LoVo (cell line): ENCODE measurements around the gene PCF11.
"Not testable (repeated sequence)": the region's sequence is repeated elsewhere in the genome, so short reads cannot be mapped to it uniquely, and the experiment has no call there.

Experiments used
- DNase-seq: peaks from one replicate; pipeline ENCODE4 v3.0.0-alpha.2; 2016; ENCODE audit warnings: low spot score

The PCF11 gene

GRCh38 chr11:83192606-83193245, 35.8 kb downstream of the PCF11 start:
- no peak for DNase-seq

GRCh38 chr11:83193315-83194280, 36.7 kb downstream of the PCF11 start, which contains the start of gene ANKRD42:
Gene ANKRD42, plus strand, starts transcription at chr11:83193712. Its CDS starts 959 bp downstream, at chr11:83194671.
- DNase-seq = peak; percentile 94

GRCh38 chr11:83194281-83195142, 37.6 kb downstream of the PCF11 start:
- peak; percentile 67 for DNase-seq

GRCh38 chr11:83195143-83195466, 38.2 kb downstream of the PCF11 start:
- no peak for DNase-seq

- DNase-seq = no peak
These were observed 38.7 kb downstream of the PCF11 start for GRCh38 chr11:83195649-83196048.

GRCh38 chr11:83200035-83200434, 43.1 kb downstream of the PCF11 start:
- DNase-seq = no peak

GRCh38 chr11:83205608-83206185, 48.8 kb downstream of the PCF11 start:
- DNase-seq = no peak

- DNase-seq = no peak
These were observed 49.3 kb downstream of the PCF11 start for GRCh38 chr11:83206221-83206620.

- not testable (repeated sequence) for DNase-seq
These were observed 49.9 kb downstream of the PCF11 start for GRCh38 chr11:83206771-83207382.

- DNase-seq = peak; percentile 5
These were observed 62.2 kb downstream of the PCF11 start for GRCh38 chr11:83219095-83219494.

GRCh38 chr11:83220260-83220659, 63.3 kb downstream of the PCF11 start:
- peak; percentile 71 for DNase-seq

- DNase-seq = no peak
These were observed 64.8 kb downstream of the PCF11 start for GRCh38 chr11:83221694-83222093.

- DNase-seq = no peak
These were observed 65.6 kb downstream of the PCF11 start for GRCh38 chr11:83222499-83222898.

GRCh38 chr11:83223457-83223856, 66.5 kb downstream of the PCF11 start:
- DNase-seq = no peak

GRCh38 chr11:83235825-83236224, 78.9 kb downstream of the PCF11 start:
- no peak for DNase-seq
